H4 (cell line): Measurements from ENCODE around the gene SNX15. TPM values are rescaled to one million over a fixed set of nuclear protein-coding genes. Genes with fewer than 3 reads are reported as not detected.

Experiments
- DNase-seq: peaks from one replicate; pipeline ENCODE4 v3.0.0-alpha.2; 2015; ENCODE audit warnings: low spot score
- total RNA-seq: library from RNA; depleted of rRNA; stranded (reverse); fragments of >200 nt; shearing (Covaris generic); gene quantifications from 2 replicates; pipeline ENCODE4 v1.2.3, GENCODE V29; 2014; rRNA removed

The SNX15 gene
- total RNA-seq, 1 experiment from 2014 or later, result 8.5 TPM

DNA sequence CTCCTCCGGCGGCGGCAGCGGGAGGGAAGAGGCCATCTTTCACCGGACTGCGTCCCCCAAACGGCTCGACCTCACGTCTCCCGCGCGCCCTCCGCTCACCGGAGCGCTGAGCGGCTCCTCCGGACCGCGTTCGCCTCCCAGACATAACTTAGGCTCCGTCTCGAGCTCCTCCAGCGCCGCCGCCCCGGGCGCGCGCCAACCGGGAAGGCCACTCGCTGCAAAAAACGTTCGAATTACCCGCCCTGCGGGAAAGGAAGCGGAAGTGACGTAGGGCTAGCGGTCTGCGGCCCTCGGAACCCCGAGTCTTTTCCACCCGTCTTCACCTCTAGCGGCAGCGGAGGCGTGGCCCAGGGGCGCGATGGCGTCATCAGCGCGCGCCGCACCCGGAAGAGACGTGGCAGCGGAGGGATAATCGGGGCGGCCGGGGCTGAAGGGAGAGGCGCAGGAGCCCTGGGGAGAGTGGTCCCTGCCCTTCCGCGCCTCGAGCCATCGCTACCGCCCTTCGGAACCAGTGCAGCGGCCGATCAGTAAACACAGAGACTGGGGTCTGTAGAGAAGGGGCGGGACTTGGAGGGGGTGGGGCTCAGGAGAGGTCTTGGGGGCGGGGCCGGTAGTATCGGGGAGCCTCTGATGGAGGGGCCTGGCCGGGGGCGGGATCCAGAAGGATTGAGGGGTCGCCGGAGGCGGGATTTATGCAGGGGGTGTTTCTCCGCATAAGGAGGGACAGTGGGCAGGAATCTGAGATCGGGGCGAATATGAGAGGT lies 56.8 kb downstream of the SNX15 start, which contains the start of the genes CDCA5 and ZFPL1:
Gene CDCA5, minus strand, starts transcription at position 207 of the 764 bp plus-strand sequence. Its CDS starts 62 bp downstream, at position 145.
Gene ZFPL1, plus strand, starts transcription at position 389 of the 764 bp plus-strand sequence. CDS start 477 bp downstream, outside the sequence.
- peak; percentile 94 for DNase-seq

DNA sequence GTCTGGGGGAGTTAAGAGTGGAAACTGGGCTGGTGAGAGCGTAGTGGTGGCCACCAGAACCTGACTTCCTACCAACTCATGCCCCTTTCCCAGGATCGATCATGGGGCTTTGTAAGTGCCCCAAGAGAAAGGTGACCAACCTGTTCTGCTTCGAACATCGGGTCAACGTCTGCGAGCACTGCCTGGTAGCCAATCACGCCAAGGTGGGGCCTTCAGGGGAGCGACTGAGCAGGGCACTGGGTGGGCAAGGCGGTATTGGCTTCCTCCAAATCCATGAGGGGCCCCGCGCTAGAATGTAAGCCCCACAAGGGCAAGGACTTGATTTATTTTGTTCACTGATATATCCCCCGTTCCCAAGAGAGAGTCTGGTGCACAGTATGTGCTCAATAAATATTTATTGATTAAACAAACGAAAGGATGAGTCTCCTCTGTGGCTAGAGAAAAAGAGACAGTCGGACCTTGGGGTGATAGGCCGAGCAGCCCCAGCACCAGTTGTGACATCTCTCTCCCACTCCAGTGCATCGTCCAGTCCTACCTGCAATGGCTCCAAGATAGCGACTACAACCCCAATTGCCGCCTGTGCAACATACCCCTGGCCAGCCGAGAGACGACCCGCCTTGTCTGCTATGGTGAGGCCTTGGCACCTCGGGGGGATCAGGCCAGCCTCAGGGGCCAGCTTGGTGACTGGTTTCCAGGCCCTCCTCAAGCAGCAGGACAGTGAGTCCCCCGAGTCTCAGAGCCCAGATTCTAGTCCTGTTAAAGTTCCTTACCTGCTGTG lies 57.5 kb downstream of the SNX15 start:
- DNase-seq, result no peak

DNA sequence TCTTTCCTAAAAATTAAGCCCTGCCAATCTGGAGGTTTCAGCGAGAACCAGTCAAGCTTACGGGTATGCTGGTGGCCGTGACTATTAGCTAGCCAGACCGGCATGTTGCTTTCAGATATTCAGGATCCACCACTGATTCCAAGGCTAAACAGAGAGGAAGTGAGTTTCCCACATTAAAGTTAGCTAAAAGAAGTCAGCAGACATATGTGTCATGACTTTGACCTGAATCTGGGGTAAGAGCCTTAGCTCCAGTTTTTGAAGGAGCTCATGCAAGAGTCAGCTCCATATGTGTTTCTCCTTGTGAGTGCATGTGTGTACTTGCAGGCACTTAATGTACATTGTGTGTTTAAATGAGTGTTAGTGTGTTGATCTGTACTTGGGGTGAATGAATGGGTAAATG lies 58.2 kb downstream of the SNX15 start:
- no peak for DNase-seq

DNA sequence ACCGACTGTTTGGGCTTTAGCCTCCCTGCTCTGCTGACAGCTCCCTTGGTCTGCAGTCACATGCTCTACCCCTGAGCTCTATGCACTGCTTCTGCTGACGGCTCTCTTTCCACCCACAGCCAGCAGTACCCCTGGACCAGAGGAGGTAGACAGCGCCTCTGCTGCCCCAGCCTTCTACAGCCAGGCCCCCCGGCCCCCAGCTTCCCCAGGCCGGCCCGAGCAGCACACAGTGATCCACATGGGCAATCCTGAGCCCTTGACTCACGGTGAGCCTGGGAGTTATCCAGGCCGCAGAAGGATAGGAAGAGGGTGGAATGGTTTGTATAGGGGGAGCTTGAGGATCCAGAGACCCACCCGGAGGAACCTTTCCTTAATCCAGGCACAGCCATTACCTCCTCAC lies 59.6 kb downstream of the SNX15 start:
- DNase-seq, result no peak

DNA sequence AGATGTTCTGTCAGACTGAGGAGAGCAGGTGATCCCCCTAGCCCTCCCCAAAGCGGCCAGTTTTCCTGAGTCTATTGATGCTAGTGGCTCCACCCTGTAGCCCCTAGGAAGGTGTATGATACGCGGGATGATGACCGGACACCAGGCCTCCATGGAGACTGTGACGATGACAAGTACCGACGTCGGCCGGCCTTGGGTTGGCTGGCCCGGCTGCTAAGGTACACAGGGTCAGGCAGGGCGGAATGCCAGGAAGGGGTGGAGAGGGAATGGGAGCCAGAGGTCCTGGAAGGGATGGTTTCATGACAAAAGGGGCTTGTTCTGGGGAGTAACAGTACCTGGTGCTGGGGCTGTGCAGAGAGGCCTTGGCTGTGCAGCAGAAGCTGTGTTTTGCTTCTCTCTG lies 60.0 kb downstream of the SNX15 start:
- DNase-seq, result no peak

DNA sequence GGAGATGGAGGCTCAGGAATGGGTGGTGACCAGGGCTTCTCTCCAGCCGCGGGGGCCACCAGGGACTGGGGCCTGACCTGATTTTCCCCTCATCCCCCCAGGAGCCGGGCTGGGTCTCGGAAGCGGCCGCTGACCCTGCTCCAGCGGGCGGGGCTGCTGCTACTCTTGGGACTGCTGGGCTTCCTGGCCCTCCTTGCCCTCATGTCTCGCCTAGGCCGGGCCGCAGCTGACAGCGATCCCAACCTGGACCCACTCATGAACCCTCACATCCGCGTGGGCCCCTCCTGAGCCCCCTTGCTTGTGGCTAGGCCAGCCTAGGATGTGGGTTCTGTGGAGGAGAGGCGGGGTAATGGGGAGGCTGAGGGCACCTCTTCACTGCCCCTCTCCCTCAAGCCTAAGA lies 60.6 kb downstream of the SNX15 start:
- DNase-seq, result no peak

DNA sequence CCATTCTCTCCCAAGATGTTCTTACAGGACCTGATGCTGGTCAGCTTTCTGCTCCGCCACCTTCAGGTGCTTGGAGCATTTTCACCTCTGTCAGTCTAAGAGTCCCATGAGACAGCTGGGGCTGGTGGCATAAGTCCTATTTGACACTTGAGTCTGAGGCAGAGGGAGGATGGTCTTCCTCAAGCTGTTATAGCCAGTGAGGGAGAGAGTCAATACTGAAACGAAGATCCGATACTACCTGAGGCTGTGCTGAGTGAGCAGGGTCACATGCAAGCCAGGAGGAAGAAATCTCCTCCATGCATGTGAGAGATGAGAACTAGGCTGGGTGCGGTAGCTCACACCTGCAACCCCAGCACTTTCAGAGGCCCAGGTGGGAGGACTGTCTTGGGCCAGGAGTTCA lies 62.4 kb downstream of the SNX15 start:
- DNase-seq, result no peak

Other genes with a start within 250 kb of the SNX15 start
- gene SF1, start 248.9 kb upstream of the SNX15 start, total RNA-seq, result 79.6 and 94.1 TPM in 2 replicates
- 18.0 and 40.9 TPM in 2 replicates for gene MAP4K2, start 224.2 kb upstream of the SNX15 start, total RNA-seq
- 8.9 and 10.6 TPM in 2 replicates for gene MEN1, start 216.9 kb upstream of the SNX15 start, total RNA-seq
- gene CDC42BPG, start 182.8 kb upstream of the SNX15 start, total RNA-seq, result 0.02 TPM in 1 of 2 replicates, not detected in the other
- 13.5 and 14.2 TPM in 2 replicates for gene EHD1, start 148.8 kb upstream of the SNX15 start, total RNA-seq
- 6.0 and 9.5 TPM in 2 replicates for gene ATG2A, start 110.2 kb upstream of the SNX15 start, total RNA-seq
- gene PPP2R5B, start 102.8 kb upstream of the SNX15 start, total RNA-seq, result 6.4 and 9.1 TPM in 2 replicates
- gene GPHA2, start 91.5 kb upstream of the SNX15 start, total RNA-seq, result not detected in 2 replicates
- gene MAJIN, start 55.3 kb upstream of the SNX15 start, total RNA-seq, result not detected in 2 replicates
- 1.8 and 2.3 TPM in 2 replicates for gene BATF2, start 30.5 kb upstream of the SNX15 start, total RNA-seq
- gene ARL2, start 13.3 kb upstream of the SNX15 start, total RNA-seq, result 266 and 271 TPM in 2 replicates
- 4.1 and 10.7 TPM in 2 replicates for gene SAC3D1, start 13.8 kb downstream of the SNX15 start, total RNA-seq
- not detected in 2 replicates for gene NAALADL1, start 31.1 kb downstream of the SNX15 start, total RNA-seq
- 28.7 and 30.5 TPM in 2 replicates for gene CDCA5, start 56.6 kb downstream of the SNX15 start, total RNA-seq
- 35.7 and 40.5 TPM in 2 replicates for gene ZFPL1, start 56.8 kb downstream of the SNX15 start, total RNA-seq
- gene VPS51, start 68.8 kb downstream of the SNX15 start, total RNA-seq, result 68.7 and 134 TPM in 2 replicates
- 3.2 and 5.2 TPM in 2 replicates for gene TM7SF2, start 84.4 kb downstream of the SNX15 start, total RNA-seq
- 5.6 and 8.0 TPM in 2 replicates for gene ZNHIT2, start 90.3 kb downstream of the SNX15 start, total RNA-seq
- 322 and 327 TPM in 2 replicates for gene FAU, start 94.7 kb downstream of the SNX15 start, total RNA-seq
- gene MRPL49, start 94.9 kb downstream of the SNX15 start, total RNA-seq, result 61.6 and 76.7 TPM in 2 replicates
- gene SYVN1, start 107.1 kb downstream of the SNX15 start, total RNA-seq, result 6.4 and 18.0 TPM in 2 replicates
- not detected in 2 replicates for gene SPDYC, start 142.8 kb downstream of the SNX15 start, total RNA-seq
- gene CAPN1, start 154.5 kb downstream of the SNX15 start, total RNA-seq, result 58.1 and 115 TPM in 2 replicates
- 33.0 and 40.9 TPM in 2 replicates for gene POLA2, start 234.5 kb downstream of the SNX15 start, total RNA-seq